CD14-positive monocyte (primary cell): ENCODE data around the gene SULF2. TPM values are rescaled to one million over a fixed set of nuclear protein-coding genes. Genes with fewer than 3 reads are reported as not detected.

ENCODE experiments used
- DNase-seq, 3 donors: peaks; one replicate each; pipeline ENCODE4 v3.0.0-alpha.2; 2011 to 2022
- H2AFZ ChIP-seq: 2 replicates; pipeline ENCODE4 v1.6.0; 2012; ENCODE audit warnings: mild to moderate bottlenecking, low read depth, low read length, inconsistent platforms; ENCODE audit not compliant: insufficient read depth, poor library complexity, severe bottlenecking
- H3K27ac ChIP-seq, 2 donors: 1 replicate in 1 of 2; 2 replicates in 1 of 2; pipeline ENCODE4 v1.5.1; 2012 to 2013; ENCODE audit warnings: low read length in 2 of 2, control low read depth in 1 of 2, inconsistent platforms in 1 of 2, low read depth in 1 of 2, mild to moderate bottlenecking in 1 of 2
- H3K27me3 ChIP-seq, 2 donors: one replicate each; pipeline versions ENCODE4 v1.6.0 to v1.6.1; 2011 to 2013; ENCODE audit warnings: low read length in 2 of 2; ENCODE audit not compliant: control insufficient read depth in 2 of 2, insufficient read depth in 2 of 2
- H3K36me3 ChIP-seq, 2 donors: replicated peaks in 1 of 2; 1 replicate in 1 of 2; 2 replicates in 1 of 2; pipeline versions ENCODE4 v1.5.1 to v1.6.1; 2012 to 2013; ENCODE audit warnings: low read length in 2 of 2, control low read depth in 1 of 2, inconsistent platforms in 1 of 2, mild to moderate bottlenecking in 1 of 2; ENCODE audit not compliant: insufficient read depth in 2 of 2, control insufficient read depth in 1 of 2
- H3K4me1 ChIP-seq, 2 donors: 1 replicate in 1 of 2; 2 replicates in 1 of 2; pipeline versions ENCODE4 v1.5.1 to v1.6.1; 2012 to 2013; ENCODE audit warnings: low read length in 2 of 2, control low read depth in 1 of 2, inconsistent platforms in 1 of 2, mild to moderate bottlenecking in 1 of 2, moderate library complexity in 1 of 2; ENCODE audit not compliant: insufficient read depth in 2 of 2, control insufficient read depth in 1 of 2
- H3K4me2 ChIP-seq: replicated peaks from 2 replicates; pipeline ENCODE3; 2012; ENCODE audit warnings: low read length, moderate library complexity, mild to moderate bottlenecking; ENCODE audit not compliant: poor library complexity, severe bottlenecking; ENCODE audit errors: extremely low read depth
- H3K4me3 ChIP-seq, 3 experiments: fragments of 200-600 bp in 1 of 3; sonication (generic) in 1 of 3; replicated peaks in 1 of 3; 1 replicate in 2 of 3; 2 replicates in 1 of 3; pipeline ENCODE4 v1.5.1; 2011 to 2013; ENCODE audit warnings: low read length in 3 of 3, mild to moderate bottlenecking in 3 of 3, control low read depth in 2 of 3, low read depth in 2 of 3, inconsistent platforms in 1 of 3, moderate library complexity in 1 of 3
- H3K79me2 ChIP-seq: 2 replicates; pipeline ENCODE4 v1.6.0; 2012; ENCODE audit warnings: mild to moderate bottlenecking, control low read depth, inconsistent platforms, low read length, moderate library complexity; ENCODE audit not compliant: insufficient read depth
- H3K9ac ChIP-seq: 2 replicates; pipeline ENCODE4 v1.6.0; 2017; ENCODE audit warnings: low read length, mild to moderate bottlenecking; ENCODE audit not compliant: insufficient read depth, poor library complexity, severe bottlenecking
- H3K9me3 ChIP-seq, 2 donors: replicated peaks in 1 of 2; 1 replicate in 1 of 2; 2 replicates in 1 of 2; pipeline versions ENCODE4 v1.5.1 to v1.6.1; 2012 to 2013; ENCODE audit warnings: low read length in 2 of 2, control low read depth in 1 of 2; ENCODE audit not compliant: control insufficient read depth in 1 of 2, insufficient read depth in 1 of 2
- H4K20me1 ChIP-seq: 2 replicates; pipeline ENCODE4 v1.6.0; 2012; ENCODE audit warnings: mild to moderate bottlenecking, low read length, control low read depth, moderate library complexity; ENCODE audit not compliant: insufficient read depth
- H3K27ac Mint-ChIP-seq, 7 donors: one replicate each; pipeline ENCODE4 v1.8.0; 2020; ENCODE audit warnings: mild to moderate bottlenecking in 7 of 7, mixed read lengths in 7 of 7, moderate library complexity in 6 of 7, inconsistent platforms in 2 of 7
- H3K27me3 Mint-ChIP-seq, 3 donors: one replicate each; pipeline ENCODE4 v1.8.0; 2021 to 2022; ENCODE audit warnings: low read depth in 3 of 3, mild to moderate bottlenecking in 3 of 3, mixed read lengths in 3 of 3, moderate library complexity in 3 of 3, inconsistent platforms in 1 of 3
- H3K36me3 Mint-ChIP-seq, 2 donors: one replicate each; pipeline ENCODE4 v1.8.0; 2020; ENCODE audit warnings: mixed read lengths in 2 of 2, inconsistent platforms in 1 of 2, mild to moderate bottlenecking in 1 of 2
- H3K4me1 Mint-ChIP-seq: one replicate; pipeline ENCODE4 v1.8.0; 2020; ENCODE audit warnings: mild to moderate bottlenecking, mixed read lengths
- H3K4me3 Mint-ChIP-seq, 2 donors: one replicate each; pipeline ENCODE4 v1.8.0; 2020; ENCODE audit warnings: mild to moderate bottlenecking in 2 of 2, mixed read lengths in 2 of 2, moderate library complexity in 1 of 2
- H3K9me3 Mint-ChIP-seq, 7 donors: one replicate each; pipeline ENCODE4 v1.8.0; 2020 to 2022; ENCODE audit warnings: mixed read lengths in 7 of 7, mild to moderate bottlenecking in 6 of 7, moderate library complexity in 6 of 7, inconsistent platforms in 2 of 7
- WGBS: methylation state at CpG from one replicate; pipeline ENCODE4 v1.1.5; 2013; ENCODE audit warnings: missing lambda C conversion rate; ENCODE audit not compliant: insufficient coverage; 5-methylcytosine and 5-hydroxymethylcytosine counted together
- intact Hi-C, 2 donors: fragments of 100-400 bp; cut with micrococcal nuclease; formaldehyde crosslinking; loops; one replicate each; pipeline versions ENCODE4 v1.15.0 to v1.15.1; 2023
- polyA plus RNA-seq, 3 donors: library from polyadenylated mRNA; depleted of rRNA in 1 of 3; unstranded in 2 of 3; stranded (reverse) in 1 of 3; fragments of 300-500 nt in 2 of 3; fragments of >200 nt in 1 of 3; fragmentation: Illumina TruSeq in 2 of 3; gene quantifications; 1 replicate in 2 of 3; 2 replicates in 1 of 3; pipeline ENCODE4 v1.2.3, GENCODE V29; 2012 to 2021
- TF ChIP-seq, protein P1 (sequence below): fragments of 200-600 bp; IDR thresholded peaks from one replicate; pipeline ENCODE4 v1.8.0; 2022; ENCODE audit warnings: antibody characterized with exemption, mild to moderate bottlenecking

SULF2 gene
- polyA plus RNA-seq, 3 donors, result 60.3 to 156 (median 75.5) TPM

DNA sequence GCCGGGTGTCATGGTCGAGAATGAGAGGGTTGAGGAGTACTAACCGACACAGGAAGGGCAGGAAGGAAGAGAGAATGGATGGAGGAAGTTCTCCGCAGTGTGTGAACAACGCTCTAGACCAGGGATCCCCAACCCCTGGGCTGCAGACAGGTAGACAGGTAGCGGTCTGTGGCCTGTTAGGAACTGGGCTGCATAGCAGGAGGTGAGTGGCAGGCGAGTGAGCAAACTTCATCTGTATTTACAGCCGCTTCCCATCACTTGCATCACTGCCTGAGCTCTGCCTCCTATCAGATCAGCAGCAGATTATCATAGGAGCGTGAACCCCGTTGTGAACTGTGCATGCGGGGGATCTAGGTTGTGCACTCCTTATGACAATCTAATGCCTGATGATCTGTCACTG, 62.0 kb downstream of the SULF2 start:
- Mint-ChIP-seq H3K27ac (peak overlapping the region in 1 of 7 donors; percentile 75), H3K27me3 (peaks cover 0 to 5% (median 2%) of the 10 kb centered on the region in 3 donors), H3K4me3 (peak overlapping the region in 1 of 2 donors; percentile 9), H3K36me3 (peaks cover 67 to 85% of the 10 kb centered on the region in 2 donors), H3K9me3 (peaks cover 0 to 4% (median 0%) of the 10 kb centered on the region in 7 donors), H3K4me1 (peaks cover 44% of the 10 kb centered on the region)
- WGBS, result 49% methylated on average over 11 of the region's 11 CpGs
- Histone ChIP-seq H3K27ac (no peak overlapping the region), H3K4me1 (peaks cover 31 to 38% of the 10 kb centered on the region in 2 donors), H3K27me3 (no peaks in the 10 kb centered on the region), H3K4me2 (no peak overlapping the region), H2AFZ (no peak overlapping the region), H4K20me1 (peaks cover 70% of the 10 kb centered on the region), H3K9ac (no peak overlapping the region), H3K4me3 (no peak overlapping the region), H3K9me3 (no peaks in the 10 kb centered on the region), H3K36me3 (peaks cover 5 to 60% of the 10 kb centered on the region in 2 donors), H3K79me2 (peaks cover 24% of the 10 kb centered on the region)
- intact Hi-C loops, result no loop called here
- TF ChIP-seq, protein P1, sequence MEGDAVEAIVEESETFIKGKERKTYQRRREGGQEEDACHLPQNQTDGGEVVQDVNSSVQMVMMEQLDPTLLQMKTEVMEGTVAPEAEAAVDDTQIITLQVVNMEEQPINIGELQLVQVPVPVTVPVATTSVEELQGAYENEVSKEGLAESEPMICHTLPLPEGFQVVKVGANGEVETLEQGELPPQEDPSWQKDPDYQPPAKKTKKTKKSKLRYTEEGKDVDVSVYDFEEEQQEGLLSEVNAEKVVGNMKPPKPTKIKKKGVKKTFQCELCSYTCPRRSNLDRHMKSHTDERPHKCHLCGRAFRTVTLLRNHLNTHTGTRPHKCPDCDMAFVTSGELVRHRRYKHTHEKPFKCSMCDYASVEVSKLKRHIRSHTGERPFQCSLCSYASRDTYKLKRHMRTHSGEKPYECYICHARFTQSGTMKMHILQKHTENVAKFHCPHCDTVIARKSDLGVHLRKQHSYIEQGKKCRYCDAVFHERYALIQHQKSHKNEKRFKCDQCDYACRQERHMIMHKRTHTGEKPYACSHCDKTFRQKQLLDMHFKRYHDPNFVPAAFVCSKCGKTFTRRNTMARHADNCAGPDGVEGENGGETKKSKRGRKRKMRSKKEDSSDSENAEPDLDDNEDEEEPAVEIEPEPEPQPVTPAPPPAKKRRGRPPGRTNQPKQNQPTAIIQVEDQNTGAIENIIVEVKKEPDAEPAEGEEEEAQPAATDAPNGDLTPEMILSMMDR, result no peak
- no peak for DNase-seq

DNA sequence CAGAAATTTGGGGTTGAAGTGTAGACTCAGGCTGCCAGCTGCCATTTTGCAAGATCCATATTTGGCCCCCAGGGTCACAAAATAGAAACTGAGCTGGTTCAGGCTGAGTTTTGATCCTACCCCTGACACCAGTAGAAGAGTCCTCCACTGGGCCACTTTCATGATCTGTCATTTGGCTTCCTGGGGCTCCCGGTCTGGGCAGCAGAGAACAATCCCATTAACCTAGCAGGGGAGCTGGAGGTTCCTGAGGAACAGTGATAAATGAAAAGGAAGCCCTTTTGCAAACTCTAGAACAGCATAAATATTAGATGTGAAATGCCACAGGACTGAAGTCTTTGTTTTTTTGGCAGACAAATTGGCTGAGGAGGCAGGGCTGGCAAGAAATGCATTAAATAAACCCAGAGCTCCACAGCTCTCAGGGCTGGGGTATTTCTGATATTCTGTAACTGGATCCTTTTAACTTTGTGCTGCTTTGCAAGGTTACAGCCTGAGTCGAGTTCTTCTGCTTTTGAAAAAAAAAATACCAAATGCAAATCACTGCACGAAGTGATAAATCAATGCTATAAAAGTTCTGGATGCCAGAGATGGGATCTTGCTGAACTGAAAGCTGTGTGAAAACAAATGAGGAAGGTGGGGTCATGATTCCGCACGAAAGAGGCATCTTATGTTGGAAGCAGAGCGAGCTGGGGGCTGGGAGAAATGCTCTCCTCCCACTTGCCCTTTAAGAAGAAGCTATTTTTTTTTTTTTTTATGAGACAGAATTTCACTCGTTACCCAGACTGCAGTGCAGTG, 64.4 kb downstream of the SULF2 start:
- H3K27ac Mint-ChIP-seq, result no peak overlapping the region
- H3K27ac ChIP-seq, result no peak overlapping the region

More for the DNA sequence above, 64.4 kb downstream of the SULF2 start:
- H3K79me2 ChIP-seq, result peaks cover 15% of the 10 kb centered on the region
- no peaks in the 10 kb centered on the region for H3K9me3 ChIP-seq
- H3K9me3 Mint-ChIP-seq, result no peaks in the 10 kb centered on the region
- TF ChIP-seq, protein P1, result no peak
- H3K36me3 ChIP-seq, result peaks cover 10 to 83% of the 10 kb centered on the region in 2 donors
- peaks cover 70 to 90% of the 10 kb centered on the region in 2 donors for H3K36me3 Mint-ChIP-seq
- no peak for DNase-seq
- intact Hi-C loops, result no loop called here
- no peak overlapping the region for H3K4me3 Mint-ChIP-seq
- H3K4me1 Mint-ChIP-seq, result peaks cover 21% of the 10 kb centered on the region
- no peak overlapping the region for H3K4me2 ChIP-seq
- peaks cover 9 to 16% of the 10 kb centered on the region in 2 donors for H3K4me1 ChIP-seq
- H4K20me1 ChIP-seq, result peaks cover 95% of the 10 kb centered on the region
- peaks cover 0 to 5% (median 4%) of the 10 kb centered on the region in 3 donors for H3K27me3 Mint-ChIP-seq
- H3K9ac ChIP-seq, result no peak overlapping the region
- 17% methylated on average over 1 of the region's 7 CpGs for WGBS
- H3K27me3 ChIP-seq, result no peaks in the 10 kb centered on the region
- H2AFZ ChIP-seq, result no peak overlapping the region
- H3K4me3 ChIP-seq, result no peak overlapping the region
